ENCODE data around the gene SORBS2.

SORBS2 gene

DNA sequence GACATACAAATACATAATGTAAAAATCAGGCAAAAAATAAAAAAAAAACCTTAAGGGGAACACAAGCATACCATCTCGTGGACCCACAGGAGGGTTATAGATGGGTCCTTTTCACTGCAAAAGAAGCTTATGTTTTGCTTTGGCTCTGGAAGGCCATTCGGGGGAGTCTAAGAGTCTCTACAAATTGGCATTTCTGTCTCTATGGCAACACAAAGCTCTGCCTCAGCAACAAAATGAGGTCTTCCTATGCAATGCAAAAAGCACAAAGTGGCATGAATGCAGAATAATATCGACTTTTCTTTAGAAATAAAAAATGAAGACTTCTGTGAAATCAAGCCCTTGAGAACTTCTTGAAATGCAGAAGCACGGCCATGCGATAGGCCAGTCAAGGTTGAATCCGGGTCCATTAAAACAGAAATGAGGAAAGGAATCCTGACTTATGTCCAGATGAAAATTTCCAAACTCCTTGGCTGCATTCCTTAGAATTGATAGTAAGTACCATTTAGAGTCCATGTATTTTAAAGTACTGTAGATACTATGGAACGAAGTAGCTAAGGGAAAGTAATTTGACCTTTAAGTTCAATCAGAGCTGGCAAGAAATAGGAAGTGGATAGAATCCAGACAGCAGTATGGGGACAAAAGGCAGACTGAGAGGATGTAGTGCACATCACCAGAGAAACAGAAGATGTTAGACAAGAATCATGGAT lies 213.0 kb downstream of the SORBS2 start:
- ATAC-seq = no peak
- TF ChIP-seq POU6F1 (CRISPR knock-in tag; IDR thresholded peaks at IDR 0.05; ENCODE audit: borderline replicate concordance, low read depth) (no peak), ZNF70 (CRISPR knock-in tag; IDR thresholded peaks at IDR 0.05) (no peak), TSHZ2 (CRISPR knock-in tag; IDR thresholded peaks at IDR 0.05) (no peak), TCF4 (CRISPR knock-in tag; IDR thresholded peaks at IDR 0.05; ENCODE audit: borderline replicate concordance) (no peak), CSRNP3 (CRISPR knock-in tag; IDR thresholded peaks at IDR 0.05) (no peak), ESRRG (CRISPR knock-in tag; IDR thresholded peaks at IDR 0.05) (no peak), ZC3H10 (CRISPR knock-in tag; IDR thresholded peaks at IDR 0.05) (no peak)

DNA sequence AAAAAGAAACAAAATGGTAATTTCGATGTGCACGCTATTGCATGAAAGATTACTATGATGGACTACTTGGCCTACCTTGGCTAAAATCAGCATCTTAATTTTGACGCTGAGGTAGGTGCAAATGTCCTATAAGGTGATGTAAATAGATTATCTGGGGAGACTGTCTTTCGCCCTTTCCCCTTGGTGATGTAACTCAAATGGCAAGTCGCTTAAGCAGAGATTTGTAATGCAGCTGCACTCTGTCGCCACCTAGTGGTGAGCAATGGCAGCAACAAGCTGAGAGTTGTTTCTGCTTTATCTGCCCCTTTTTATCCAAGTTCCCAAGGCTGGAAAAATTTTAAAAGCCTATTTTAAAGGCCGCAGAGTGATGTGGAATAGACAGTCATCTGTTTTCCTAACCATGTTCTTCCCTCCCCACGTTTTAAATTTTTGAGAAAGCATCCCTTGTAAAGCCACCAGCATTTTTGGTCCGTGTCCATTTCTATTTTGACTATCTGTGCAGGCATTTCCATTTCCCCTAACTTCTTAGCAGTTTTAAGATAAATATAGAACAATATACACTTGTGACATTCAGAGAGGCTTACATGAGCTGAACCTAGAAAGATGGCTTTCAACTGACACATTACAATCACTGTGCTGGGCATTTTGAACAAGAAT lies 214.3 kb downstream of the SORBS2 start:
- TF ChIP-seq OSR1 (CRISPR knock-in tag; IDR thresholded peaks at IDR 0.05) (no peak), ZC3H10 (CRISPR knock-in tag; IDR thresholded peaks at IDR 0.05) (no peak)
- ATAC-seq = peak; percentile 92

DNA sequence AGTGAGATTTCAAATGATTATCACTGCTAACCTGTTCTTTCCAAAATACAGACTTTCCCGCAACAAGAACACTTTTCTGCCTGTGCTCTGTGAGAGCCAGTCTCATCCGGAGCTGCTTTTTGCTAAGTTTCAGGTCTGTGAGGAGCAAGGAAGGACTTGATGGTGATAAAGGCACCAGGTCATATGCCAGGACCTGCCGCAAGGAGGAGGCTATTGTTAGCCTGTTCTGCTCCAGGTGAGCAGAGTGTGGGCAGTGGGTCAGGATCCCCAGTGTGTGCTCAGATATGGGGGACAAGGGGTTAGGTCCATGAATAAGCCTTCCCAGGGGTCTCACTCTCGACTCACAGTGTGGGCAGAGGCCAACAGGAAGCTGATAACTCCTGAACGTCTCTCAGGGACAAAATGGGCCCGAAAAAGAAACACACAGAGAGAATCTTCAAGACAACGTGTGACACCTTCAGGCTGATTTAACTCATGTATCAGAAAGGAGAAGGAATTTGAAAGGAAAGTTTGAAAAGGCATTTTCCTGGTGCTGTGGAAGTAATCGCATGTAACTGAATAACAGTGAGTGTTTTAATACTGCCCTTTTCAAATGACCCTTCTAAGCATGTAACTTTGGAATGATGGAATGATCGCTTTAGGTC lies 219.0 kb downstream of the SORBS2 start:
- ATAC-seq = no peak

More for the DNA sequence above, 219.0 kb downstream of the SORBS2 start:
- TF ChIP-seq TCF4 (CRISPR knock-in tag; IDR thresholded peaks at IDR 0.05; ENCODE audit: borderline replicate concordance) (no peak), ESRRG (CRISPR knock-in tag; IDR thresholded peaks at IDR 0.05) (no peak), GLIS3 (CRISPR knock-in tag; IDR thresholded peaks at IDR 0.05) (no peak), POU6F1 (CRISPR knock-in tag; IDR thresholded peaks at IDR 0.05; ENCODE audit: borderline replicate concordance, low read depth) (no peak), ZC3H10 (CRISPR knock-in tag; IDR thresholded peaks at IDR 0.05) (no peak), ZNF565 (CRISPR knock-in tag; conservative IDR thresholded peaks at IDR 0.05; ENCODE audit: low read depth) (no peak), TSHZ2 (CRISPR knock-in tag; IDR thresholded peaks at IDR 0.05) (no peak), BACH2 (CRISPR knock-in tag; IDR thresholded peaks at IDR 0.05; ENCODE audit: borderline replicate concordance) (no peak), CSRNP3 (CRISPR knock-in tag; IDR thresholded peaks at IDR 0.05) (no peak), ZNF70 (CRISPR knock-in tag; IDR thresholded peaks at IDR 0.05) (no peak), TOX (CRISPR knock-in tag; IDR thresholded peaks at IDR 0.05; ENCODE audit: borderline replicate concordance) (no peak), CSDC2 (CRISPR knock-in tag; IDR thresholded peaks at IDR 0.05) (no peak), ZNF8 (CRISPR knock-in tag; IDR thresholded peaks at IDR 0.05) (no peak), ISL1 (CRISPR knock-in tag; IDR thresholded peaks at IDR 0.05) (no peak), OSR1 (CRISPR knock-in tag; IDR thresholded peaks at IDR 0.05) (no peak)
- TF ChIP-seq, protein P1, sequence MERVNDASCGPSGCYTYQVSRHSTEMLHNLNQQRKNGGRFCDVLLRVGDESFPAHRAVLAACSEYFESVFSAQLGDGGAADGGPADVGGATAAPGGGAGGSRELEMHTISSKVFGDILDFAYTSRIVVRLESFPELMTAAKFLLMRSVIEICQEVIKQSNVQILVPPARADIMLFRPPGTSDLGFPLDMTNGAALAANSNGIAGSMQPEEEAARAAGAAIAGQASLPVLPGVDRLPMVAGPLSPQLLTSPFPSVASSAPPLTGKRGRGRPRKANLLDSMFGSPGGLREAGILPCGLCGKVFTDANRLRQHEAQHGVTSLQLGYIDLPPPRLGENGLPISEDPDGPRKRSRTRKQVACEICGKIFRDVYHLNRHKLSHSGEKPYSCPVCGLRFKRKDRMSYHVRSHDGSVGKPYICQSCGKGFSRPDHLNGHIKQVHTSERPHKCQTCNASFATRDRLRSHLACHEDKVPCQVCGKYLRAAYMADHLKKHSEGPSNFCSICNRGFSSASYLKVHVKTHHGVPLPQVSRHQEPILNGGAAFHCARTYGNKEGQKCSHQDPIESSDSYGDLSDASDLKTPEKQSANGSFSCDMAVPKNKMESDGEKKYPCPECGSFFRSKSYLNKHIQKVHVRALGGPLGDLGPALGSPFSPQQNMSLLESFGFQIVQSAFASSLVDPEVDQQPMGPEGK (CRISPR knock-in tag; IDR thresholded peaks at IDR 0.05; ENCODE audit: borderline replicate concordance) = no peak
- TF ChIP-seq, protein P2, sequence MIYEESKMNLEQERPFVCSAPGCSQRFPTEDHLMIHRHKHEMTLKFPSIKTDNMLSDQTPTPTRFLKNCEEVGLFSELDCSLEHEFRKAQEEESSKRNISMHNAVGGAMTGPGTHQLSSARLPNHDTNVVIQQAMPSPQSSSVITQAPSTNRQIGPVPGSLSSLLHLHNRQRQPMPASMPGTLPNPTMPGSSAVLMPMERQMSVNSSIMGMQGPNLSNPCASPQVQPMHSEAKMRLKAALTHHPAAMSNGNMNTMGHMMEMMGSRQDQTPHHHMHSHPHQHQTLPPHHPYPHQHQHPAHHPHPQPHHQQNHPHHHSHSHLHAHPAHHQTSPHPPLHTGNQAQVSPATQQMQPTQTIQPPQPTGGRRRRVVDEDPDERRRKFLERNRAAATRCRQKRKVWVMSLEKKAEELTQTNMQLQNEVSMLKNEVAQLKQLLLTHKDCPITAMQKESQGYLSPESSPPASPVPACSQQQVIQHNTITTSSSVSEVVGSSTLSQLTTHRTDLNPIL (CRISPR knock-in tag; IDR thresholded peaks at IDR 0.05; ENCODE audit: low read depth) = no peak

Measured in SK-N-SH treated with all-trans-retinoic acid at 6 μM for 48 hours (cell line).